C4-2B (cell line): ENCODE data around the gene MEGF8.

Experiments
- H3K27ac ChIP-seq: fragments of 450-650 bp; 2 replicates; pipeline ENCODE4 v1.5.1; 2017
- ZFX ChIP-seq: fragments of 450-650 bp; IDR thresholded peaks from 2 replicates; pipeline ENCODE4 v1.6.1; 2017
- TF ChIP-seq, protein P1 (sequence below): fragments of 450-650 bp; conservative IDR thresholded peaks from 2 replicates; pipeline ENCODE4 v1.5.1; 2017; ENCODE audit warnings: mild to moderate bottlenecking

Gene MEGF8

DNA sequence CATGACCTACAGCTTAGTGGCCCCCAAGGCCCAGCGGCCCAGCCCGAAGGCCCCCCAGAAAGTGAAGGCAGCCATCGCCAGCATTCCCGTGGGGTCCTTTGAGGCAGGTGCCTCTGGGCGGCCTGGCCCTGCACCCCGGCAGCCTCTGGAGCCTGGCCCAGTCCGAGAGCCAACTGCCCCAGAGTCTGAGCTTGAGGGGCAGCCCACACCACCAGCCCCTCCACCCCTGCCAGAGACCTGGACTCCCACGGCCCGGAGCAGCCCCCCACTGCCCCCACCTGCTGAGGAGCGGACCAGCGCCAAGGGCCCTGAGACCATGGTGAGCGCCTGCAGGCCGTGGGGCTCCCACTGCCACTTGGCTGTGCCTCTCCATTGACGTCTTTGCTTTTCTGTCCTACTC lies 32.5 kb upstream of the MEGF8 start:
- no peak overlapping the region for H3K27ac ChIP-seq
- no peak for TF ChIP-seq ZFX
- TF ChIP-seq, protein P1, sequence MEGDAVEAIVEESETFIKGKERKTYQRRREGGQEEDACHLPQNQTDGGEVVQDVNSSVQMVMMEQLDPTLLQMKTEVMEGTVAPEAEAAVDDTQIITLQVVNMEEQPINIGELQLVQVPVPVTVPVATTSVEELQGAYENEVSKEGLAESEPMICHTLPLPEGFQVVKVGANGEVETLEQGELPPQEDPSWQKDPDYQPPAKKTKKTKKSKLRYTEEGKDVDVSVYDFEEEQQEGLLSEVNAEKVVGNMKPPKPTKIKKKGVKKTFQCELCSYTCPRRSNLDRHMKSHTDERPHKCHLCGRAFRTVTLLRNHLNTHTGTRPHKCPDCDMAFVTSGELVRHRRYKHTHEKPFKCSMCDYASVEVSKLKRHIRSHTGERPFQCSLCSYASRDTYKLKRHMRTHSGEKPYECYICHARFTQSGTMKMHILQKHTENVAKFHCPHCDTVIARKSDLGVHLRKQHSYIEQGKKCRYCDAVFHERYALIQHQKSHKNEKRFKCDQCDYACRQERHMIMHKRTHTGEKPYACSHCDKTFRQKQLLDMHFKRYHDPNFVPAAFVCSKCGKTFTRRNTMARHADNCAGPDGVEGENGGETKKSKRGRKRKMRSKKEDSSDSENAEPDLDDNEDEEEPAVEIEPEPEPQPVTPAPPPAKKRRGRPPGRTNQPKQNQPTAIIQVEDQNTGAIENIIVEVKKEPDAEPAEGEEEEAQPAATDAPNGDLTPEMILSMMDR: no peak

DNA sequence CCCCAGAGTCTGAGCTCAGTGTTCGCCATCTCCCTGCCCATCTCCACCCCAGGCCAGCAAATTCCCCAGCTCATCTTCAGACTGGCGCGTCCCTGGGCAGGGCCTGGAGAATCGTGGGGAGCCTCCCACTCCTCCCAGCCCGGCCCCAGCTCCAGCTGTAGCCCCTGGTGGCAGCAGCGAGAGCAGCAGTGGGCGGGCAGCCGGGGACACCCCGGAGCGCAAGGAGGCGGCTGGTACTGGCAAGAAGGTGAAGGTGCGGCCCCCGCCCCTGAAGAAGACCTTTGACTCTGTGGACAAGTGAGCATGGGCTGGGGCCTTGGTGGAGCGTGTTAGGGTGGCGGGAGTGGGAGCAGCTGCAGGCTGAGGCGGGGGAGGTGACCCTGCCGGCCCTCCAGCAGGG lies 31.9 kb upstream of the MEGF8 start:
- H3K27ac ChIP-seq: no peak overlapping the region
- no peak for TF ChIP-seq ZFX
- TF ChIP-seq, protein P1: no peak

DNA sequence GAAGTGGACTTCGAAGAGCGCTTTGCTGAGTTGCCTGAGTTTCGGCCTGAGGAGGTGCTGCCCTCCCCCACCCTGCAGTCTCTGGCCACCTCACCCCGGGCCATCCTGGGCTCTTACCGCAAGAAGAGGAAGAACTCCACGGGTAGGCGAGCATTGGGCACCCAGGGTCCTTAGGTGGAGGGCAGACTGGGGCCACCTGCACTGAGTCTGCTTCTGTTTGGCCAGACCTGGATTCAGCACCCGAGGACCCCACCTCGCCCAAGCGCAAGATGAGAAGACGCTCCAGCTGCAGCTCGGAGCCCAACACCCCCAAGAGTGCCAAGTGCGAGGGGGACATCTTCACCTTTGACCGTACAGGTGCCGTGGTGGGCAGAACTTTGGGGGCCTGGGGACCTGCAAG lies 31.5 kb upstream of the MEGF8 start:
- no peak for TF ChIP-seq ZFX
- TF ChIP-seq, protein P1: no peak
- no peak overlapping the region for H3K27ac ChIP-seq

DNA sequence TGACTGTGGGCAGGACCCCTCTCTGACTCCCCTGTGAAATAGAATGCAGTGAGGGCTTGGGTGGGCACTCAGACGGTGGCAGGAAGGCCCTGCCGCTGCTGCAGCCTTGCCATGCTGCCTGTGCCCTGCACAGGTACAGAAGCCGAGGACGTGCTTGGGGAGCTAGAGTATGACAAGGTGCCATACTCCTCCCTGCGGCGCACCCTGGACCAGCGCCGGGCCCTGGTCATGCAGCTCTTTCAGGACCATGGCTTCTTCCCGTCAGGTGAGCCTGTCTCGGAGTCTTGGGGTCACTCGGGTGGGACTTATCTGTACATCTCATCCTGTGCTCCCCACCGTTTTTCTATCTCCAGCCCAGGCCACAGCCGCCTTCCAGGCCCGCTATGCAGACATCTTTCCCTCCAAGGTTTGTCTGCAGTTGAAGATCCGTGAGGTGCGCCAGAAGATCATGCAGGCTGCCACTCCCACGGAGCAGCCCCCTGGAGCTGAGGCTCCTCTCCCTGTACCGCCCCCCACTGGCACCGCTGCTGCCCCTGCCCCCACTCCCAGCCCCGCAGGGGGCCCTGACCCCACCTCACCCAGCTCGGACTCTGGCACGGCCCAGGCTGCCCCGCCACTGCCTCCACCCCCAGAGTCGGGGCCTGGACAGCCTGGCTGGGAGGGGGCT lies 30.8 kb upstream of the MEGF8 start:
- no peak overlapping the region for H3K27ac ChIP-seq
- TF ChIP-seq, protein P1: no peak
- no peak for TF ChIP-seq ZFX

DNA sequence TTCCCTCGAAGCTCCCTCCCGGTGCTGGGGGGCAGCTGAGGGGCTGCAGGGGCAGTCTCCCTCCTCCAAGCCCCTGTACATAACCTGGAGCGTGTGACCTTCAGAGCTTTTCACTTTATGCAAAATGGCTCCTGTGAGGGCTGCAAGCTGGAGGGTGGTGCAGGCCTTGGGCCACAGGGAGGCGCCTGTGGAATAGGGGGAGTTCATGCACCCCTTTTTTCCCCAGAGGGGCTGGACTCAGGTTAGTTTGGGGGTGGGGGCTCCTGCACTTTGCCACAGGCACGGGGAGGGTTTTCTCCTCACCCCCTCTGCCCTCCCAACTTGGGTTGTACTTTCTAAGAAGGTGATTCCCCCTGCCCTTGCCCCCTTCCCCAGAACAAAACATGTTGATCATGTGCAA lies 30.1 kb upstream of the MEGF8 start:
- TF ChIP-seq, protein P1: no peak
- TF ChIP-seq ZFX: no peak
- H3K27ac ChIP-seq: no peak overlapping the region

DNA sequence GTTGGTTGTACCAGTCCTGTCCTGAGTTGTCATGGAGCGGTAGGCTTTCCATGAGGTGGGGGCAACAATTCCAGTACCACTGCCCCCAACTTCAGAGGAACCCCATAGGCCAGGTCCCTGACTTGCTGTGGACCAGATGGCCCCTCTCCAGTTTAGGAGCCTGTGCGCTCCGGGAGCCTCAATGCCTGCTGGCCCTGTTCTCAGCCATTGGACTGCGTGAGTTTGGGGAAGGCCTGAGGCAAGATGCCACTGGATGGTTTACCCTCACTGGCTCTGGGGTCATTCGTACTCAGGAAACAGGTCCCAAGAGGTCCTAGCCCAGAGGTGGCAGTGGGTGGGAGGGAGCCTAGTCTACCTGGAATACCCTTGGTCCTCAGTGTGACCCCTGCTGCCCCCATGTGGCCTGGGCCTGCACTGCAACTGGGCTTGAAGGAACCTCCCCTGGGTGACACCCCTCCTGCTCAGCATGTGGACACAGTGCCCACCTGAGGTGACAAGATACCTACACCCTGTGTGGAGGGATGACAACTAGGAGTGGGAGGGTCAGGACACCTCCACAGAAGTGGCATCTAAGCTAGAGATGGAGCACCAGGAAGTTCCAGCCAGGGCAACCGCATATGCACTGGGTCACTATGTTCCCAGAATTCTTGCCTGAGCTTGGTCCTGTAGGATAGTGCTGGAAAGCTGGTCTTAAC lies 29.5 kb upstream of the MEGF8 start:
- H3K27ac ChIP-seq: no peak overlapping the region
- no peak for TF ChIP-seq ZFX
- TF ChIP-seq, protein P1: peak; percentile 83

DNA sequence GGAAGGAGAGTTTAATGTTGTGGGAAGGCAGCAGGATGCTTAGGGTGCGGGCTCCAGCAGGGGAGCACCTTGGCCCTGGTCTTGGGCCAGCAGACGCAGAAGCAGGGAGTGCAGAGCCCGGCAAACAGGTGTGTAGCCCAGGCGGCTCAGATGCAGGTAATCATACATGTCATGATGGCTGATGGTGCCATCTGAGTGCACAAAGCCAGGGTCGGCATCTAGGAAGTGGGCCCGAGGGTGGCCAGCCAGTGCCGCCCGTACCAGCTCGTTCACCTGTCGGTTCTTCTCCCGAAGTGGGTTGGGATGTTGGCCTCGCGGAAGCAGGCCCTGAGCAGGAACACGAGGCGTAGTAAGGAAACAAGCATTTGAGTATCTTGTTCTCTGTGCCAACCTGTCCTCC lies 28.4 kb upstream of the MEGF8 start:
- TF ChIP-seq, protein P1: no peak
- TF ChIP-seq ZFX: no peak
- no peak overlapping the region for H3K27ac ChIP-seq
